Body of pancreas (tissue), 4 donors: ENCODE measurements around the gene PHYHIPL.

Experiments
- CTCF ChIP-seq, 7 experiments: fragments of 450-650 bp in 4 of 7; fragments of 200-600 bp in 3 of 7; sonication (generic) in 3 of 7; IDR thresholded peaks; one replicate each; pipeline ENCODE4 v1.5.1; 2016 to 2019; ENCODE audit warnings: antibody characterized with exemption in 7 of 7
- POLR2A ChIP-seq, 3 donors: fragments of 450-650 bp; IDR thresholded peaks; one replicate each; pipeline ENCODE4 v1.6.1; 2016; ENCODE audit warnings: antibody characterized with exemption in 3 of 3, mild to moderate bottlenecking in 2 of 3

DNA sequence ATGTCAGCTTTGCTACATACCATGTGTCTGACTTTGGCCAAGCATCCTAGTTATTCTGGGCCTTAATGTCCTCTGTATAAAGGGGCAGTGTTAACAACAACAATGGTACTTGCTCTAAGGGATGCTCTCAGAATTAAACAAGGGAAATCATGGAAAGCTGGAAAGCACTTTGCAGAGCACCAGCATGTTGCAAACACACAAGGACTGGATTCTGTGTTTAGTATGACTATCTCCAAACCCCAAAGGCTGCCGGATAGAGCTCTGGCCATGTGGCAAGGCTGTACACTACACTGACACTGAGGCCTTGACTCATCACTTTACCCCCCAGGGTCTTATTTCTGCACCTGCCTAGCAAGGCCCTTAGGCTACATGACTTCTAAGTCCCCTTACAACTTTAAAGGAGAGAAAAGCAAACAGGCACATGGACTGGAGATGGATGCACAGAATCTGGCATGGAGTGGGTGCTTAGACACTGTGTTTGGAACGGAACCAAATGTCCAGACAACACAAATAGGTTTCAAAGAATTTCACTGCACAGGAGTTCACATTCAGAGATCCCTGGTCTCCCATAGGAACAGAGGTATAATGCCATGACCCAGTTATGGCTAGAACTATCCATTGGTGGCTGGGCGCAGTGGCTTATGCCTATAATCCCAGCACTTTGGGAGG, 111.3 kb downstream of the PHYHIPL start:
- TF ChIP-seq POLR2A (IDR thresholded peaks at IDR 0.05) (no peak), CTCF (IDR thresholded peaks at IDR 0.05) (no peak)
